GM21737 (cell line): Measurements from ENCODE around the gene ERFL.

ENCODE experiments used
- ATAC-seq: cut with Tn5 transposase; IDR thresholded peaks from one replicate; pipeline ENCODE4 v1.9.1; 2021; ENCODE audit warnings: mild to moderate bottlenecking, moderate library complexity; ENCODE audit not compliant: unreplicated experiment

Gene ERFL

GRCh38 chr19:41927497-41928192 lies 604 bp downstream of the ERFL start:
- no peak for ATAC-seq

- no peak for ATAC-seq
These were observed 1.3 kb downstream of the ERFL start for GRCh38 chr19:41926763-41927496.

- ATAC-seq, result no peak
These were observed 2.1 kb downstream of the ERFL start for GRCh38 chr19:41926028-41926762.

- no peak for ATAC-seq
These were observed 2.8 kb downstream of the ERFL start for GRCh38 chr19:41925208-41926003.

GRCh38 chr19:41924151-41925145 lies 3.8 kb downstream of the ERFL start:
- no peak for ATAC-seq

- no peak for ATAC-seq
These were observed 5.0 kb downstream of the ERFL start for GRCh38 chr19:41923045-41923788.

- no peak for ATAC-seq
These were observed 5.7 kb downstream of the ERFL start for GRCh38 chr19:41922585-41922984.

- ATAC-seq, result no peak
These were observed 6.4 kb downstream of the ERFL start for GRCh38 chr19:41921577-41922576.

GRCh38 chr19:41920882-41921576 lies 7.2 kb downstream of the ERFL start:
- no peak for ATAC-seq

- ATAC-seq, result no peak
These were observed 8.1 kb downstream of the ERFL start for GRCh38 chr19:41919948-41920712.

- ATAC-seq, result no peak
These were observed 9.5 kb downstream of the ERFL start for GRCh38 chr19:41918653-41919244.

- no peak for ATAC-seq
These were observed 10.2 kb downstream of the ERFL start for GRCh38 chr19:41918095-41918494.

- no peak for ATAC-seq
These were observed 10.6 kb downstream of the ERFL start for GRCh38 chr19:41917676-41918075.

- no peak for ATAC-seq
These were observed 12.4 kb downstream of the ERFL start for GRCh38 chr19:41915776-41916414.

GRCh38 chr19:41915021-41915775 lies 13.1 kb downstream of the ERFL start:
- ATAC-seq, result no peak
